GDM1 (cell line): ENCODE data around the gene SOS1.
"Not testable (repeated sequence)": the region's sequence is repeated elsewhere in the genome, so short reads cannot be mapped to it uniquely, and the experiment has no call there.

Source experiments
- DNase-seq: peaks from one replicate; lab custom pipeline; 2025; lab: John Stamatoyannopoulos, UW

The SOS1 gene

GRCh38 chr2:39138837-39139211 is 18.0 kb upstream of the SOS1 start:
- DNase-seq = no peak

- DNase-seq = not testable (repeated sequence)
These were observed 17.5 kb upstream of the SOS1 start for GRCh38 chr2:39138187-39138836.

- DNase-seq = no peak
These were observed 15.9 kb upstream of the SOS1 start for GRCh38 chr2:39136799-39137198.

- DNase-seq = peak; percentile 11
These were observed 14.9 kb upstream of the SOS1 start for GRCh38 chr2:39135690-39136259.

- DNase-seq = no peak
These were observed 12.5 kb upstream of the SOS1 start for GRCh38 chr2:39133215-39133851.

GRCh38 chr2:39128919-39129391 is 8.1 kb upstream of the SOS1 start:
- no peak for DNase-seq

GRCh38 chr2:39127973-39128372 is 7.1 kb upstream of the SOS1 start:
- DNase-seq = no peak

GRCh38 chr2:39124746-39125057 is 3.9 kb upstream of the SOS1 start:
- DNase-seq = no peak

GRCh38 chr2:39124000-39124745 is 3.3 kb upstream of the SOS1 start:
- DNase-seq = peak; percentile 97

- no peak for DNase-seq
These were observed 2.7 kb upstream of the SOS1 start for GRCh38 chr2:39123436-39123999.

GRCh38 chr2:39121523-39122063 is 742 bp upstream of the SOS1 start:
- no peak for DNase-seq

- DNase-seq = no peak
These were observed 405 bp downstream of the SOS1 start for GRCh38 chr2:39120521-39120770.

- peak; percentile 32 for DNase-seq
These were observed 925 bp downstream of the SOS1 start for GRCh38 chr2:39119732-39120520.

- DNase-seq = no peak
These were observed 1.9 kb downstream of the SOS1 start for GRCh38 chr2:39118786-39119499.

- DNase-seq = no peak
These were observed 5.3 kb downstream of the SOS1 start for GRCh38 chr2:39115556-39115955.

GRCh38 chr2:39114771-39115170 is 6.1 kb downstream of the SOS1 start:
- no peak for DNase-seq

GRCh38 chr2:39109537-39109936 is 11.3 kb downstream of the SOS1 start:
- no peak for DNase-seq

GRCh38 chr2:39108377-39108776 is 12.5 kb downstream of the SOS1 start:
- DNase-seq = no peak

GRCh38 chr2:39107724-39108273 is 13.1 kb downstream of the SOS1 start:
- no peak for DNase-seq

- no peak for DNase-seq
These were observed 13.7 kb downstream of the SOS1 start for GRCh38 chr2:39107156-39107555.
